Choroid plexus epithelial cell (primary cell): ENCODE data around the gene COPS9.

Experiments
- DNase-seq: peaks from one replicate; pipeline ENCODE4 v3.0.0-alpha.2; 2010; ENCODE audit warnings: low read depth
- H3K4me3 ChIP-seq: 2 replicates; pipeline ENCODE4 v1.5.1; 2011; ENCODE audit warnings: low read depth, mild to moderate bottlenecking, control low read depth, low read length, moderate library complexity
- TF ChIP-seq, protein P1 (sequence below): conservative IDR thresholded peaks from 2 replicates; pipeline ENCODE4 v1.5.1; 2011; ENCODE audit warnings: low read depth, mild to moderate bottlenecking, control low read depth, inconsistent platforms, low read length, moderate library complexity

Gene COPS9

DNA sequence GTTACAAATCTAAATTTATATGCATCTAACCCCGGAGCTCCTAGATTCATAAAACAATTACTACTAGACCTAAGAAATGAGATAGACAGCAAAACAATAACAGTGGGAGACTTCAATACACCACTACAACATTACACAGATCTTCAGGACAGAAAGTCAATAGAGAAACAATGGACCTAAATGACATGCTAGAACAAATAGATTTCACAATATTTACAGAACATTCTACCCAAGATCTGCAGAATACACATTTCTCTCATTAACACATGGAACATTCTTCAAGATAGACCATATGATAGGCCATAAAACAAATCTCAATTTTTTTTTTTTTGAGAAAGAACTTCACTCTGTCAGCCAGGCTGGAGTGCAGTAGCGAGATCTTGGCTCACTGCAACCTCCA lies 37.8 kb downstream of the COPS9 start:
- TF ChIP-seq, protein P1, sequence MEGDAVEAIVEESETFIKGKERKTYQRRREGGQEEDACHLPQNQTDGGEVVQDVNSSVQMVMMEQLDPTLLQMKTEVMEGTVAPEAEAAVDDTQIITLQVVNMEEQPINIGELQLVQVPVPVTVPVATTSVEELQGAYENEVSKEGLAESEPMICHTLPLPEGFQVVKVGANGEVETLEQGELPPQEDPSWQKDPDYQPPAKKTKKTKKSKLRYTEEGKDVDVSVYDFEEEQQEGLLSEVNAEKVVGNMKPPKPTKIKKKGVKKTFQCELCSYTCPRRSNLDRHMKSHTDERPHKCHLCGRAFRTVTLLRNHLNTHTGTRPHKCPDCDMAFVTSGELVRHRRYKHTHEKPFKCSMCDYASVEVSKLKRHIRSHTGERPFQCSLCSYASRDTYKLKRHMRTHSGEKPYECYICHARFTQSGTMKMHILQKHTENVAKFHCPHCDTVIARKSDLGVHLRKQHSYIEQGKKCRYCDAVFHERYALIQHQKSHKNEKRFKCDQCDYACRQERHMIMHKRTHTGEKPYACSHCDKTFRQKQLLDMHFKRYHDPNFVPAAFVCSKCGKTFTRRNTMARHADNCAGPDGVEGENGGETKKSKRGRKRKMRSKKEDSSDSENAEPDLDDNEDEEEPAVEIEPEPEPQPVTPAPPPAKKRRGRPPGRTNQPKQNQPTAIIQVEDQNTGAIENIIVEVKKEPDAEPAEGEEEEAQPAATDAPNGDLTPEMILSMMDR = no peak
- no peak overlapping the region for H3K4me3 ChIP-seq
- DNase-seq = no peak

DNA sequence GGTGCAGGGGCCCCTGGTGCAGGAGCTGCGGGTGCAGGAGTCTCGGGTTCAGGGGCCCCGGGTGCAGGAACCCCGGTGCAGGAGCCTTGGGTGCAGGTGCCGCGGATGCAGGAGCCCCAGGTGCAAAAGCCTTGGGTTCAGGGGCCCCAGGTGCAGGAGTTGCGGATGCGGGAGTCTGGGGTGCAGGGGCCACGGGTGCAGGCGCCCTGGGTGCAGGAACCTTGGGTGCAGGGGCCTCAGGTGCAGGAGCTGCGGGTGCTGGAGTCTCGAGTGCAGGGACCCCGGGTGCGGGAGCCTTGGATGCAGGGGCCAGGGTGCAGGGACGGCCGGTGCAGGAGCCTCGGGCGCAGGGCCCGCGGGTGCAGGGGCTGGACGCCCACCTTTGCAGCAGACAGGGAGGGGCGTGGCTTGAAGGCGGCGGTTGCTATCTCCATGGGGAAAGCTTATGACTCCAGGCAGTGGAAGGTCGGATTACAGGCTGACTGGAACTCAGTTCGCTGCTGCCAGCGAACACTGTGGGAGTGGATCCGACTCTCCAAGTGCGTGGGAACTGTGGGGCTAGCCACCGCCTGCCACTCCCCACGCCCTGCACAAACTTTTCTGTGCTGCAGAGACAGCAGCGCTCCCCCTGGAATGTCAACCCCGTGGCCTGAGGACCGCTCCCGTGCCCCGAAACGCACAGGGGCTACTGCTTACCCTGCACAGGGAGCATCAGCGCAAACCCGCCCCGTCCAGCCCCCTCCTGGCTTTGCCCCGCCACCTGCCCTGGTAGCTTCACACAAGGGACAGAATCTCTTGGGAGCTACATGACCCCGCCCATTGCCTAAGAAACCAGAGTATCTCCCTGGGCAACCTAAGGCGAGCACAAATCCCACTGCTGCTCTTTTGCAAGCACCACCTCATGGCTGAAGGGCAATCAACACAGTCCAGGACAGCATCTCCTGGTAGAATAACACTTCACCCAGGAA lies 40.3 kb downstream of the COPS9 start:
- TF ChIP-seq, protein P1 = no peak
- DNase-seq = peak; percentile 5
- H3K4me3 ChIP-seq = no peak overlapping the region

DNA sequence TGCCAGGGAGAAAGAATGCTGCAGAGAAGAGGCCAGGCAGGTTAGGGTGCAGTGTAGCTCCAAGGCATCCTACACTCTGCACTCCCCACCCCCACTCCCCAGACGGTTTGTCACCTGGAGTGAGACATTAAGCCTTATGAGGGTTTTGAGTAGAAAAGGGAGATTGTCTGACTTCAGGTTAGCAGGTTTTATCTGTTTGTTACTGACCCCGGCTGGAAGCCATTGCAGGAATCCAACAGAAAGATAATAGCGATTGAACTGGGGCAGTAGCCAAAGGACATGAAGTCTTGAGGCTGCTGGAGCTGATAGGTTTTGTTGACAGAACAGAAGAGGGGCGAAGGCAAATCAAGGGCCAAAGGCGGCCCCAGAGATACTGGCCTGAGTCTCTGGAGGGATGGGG lies 46.8 kb downstream of the COPS9 start:
- TF ChIP-seq, protein P1 = no peak
- no peak for DNase-seq
- no peak overlapping the region for H3K4me3 ChIP-seq

DNA sequence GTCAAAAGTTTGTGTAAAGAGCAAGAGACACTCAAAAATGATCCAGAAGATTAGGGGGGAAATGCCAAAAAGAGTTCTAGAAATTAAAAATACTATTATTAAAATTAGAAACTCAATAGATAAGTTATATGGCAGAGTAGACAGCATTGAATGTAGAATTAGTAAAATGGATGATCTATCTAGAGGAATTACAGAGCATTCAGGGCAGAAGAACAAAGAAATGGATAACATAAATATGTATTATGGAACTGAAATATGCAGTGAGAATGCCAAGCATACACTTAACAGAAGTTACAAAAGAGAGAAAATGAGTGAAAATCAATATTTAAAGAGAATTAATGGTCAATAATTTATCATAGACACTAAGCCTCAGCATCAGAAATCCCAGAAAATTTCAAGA lies 49.5 kb downstream of the COPS9 start:
- no peak for DNase-seq
- H3K4me3 ChIP-seq = no peak overlapping the region
- TF ChIP-seq, protein P1 = no peak
